OCI-LY1 (cell line): ENCODE results near the gene CCNA1.

Experiments
- EZH2 ChIP-seq: fragments of 200-600 bp; sonication (generic), shearing (Covaris generic); IDR thresholded peaks from 2 replicates; pipeline ENCODE4 v1.8.0; 2017; ENCODE audit warnings: borderline replicate concordance, mixed run types, mild to moderate bottlenecking, antibody characterized with exemption, low read length, moderate library complexity, mixed read lengths
- TF ChIP-seq, protein P1 (sequence below): fragments of 200-600 bp; sonication (generic), shearing (Covaris generic); IDR thresholded peaks from 2 replicates; pipeline ENCODE4 v1.5.1; 2017; ENCODE audit warnings: mild to moderate bottlenecking, antibody characterized with exemption, low read length, moderate library complexity, mixed read lengths

- TF ChIP-seq, protein P1, sequence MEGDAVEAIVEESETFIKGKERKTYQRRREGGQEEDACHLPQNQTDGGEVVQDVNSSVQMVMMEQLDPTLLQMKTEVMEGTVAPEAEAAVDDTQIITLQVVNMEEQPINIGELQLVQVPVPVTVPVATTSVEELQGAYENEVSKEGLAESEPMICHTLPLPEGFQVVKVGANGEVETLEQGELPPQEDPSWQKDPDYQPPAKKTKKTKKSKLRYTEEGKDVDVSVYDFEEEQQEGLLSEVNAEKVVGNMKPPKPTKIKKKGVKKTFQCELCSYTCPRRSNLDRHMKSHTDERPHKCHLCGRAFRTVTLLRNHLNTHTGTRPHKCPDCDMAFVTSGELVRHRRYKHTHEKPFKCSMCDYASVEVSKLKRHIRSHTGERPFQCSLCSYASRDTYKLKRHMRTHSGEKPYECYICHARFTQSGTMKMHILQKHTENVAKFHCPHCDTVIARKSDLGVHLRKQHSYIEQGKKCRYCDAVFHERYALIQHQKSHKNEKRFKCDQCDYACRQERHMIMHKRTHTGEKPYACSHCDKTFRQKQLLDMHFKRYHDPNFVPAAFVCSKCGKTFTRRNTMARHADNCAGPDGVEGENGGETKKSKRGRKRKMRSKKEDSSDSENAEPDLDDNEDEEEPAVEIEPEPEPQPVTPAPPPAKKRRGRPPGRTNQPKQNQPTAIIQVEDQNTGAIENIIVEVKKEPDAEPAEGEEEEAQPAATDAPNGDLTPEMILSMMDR: peak; percentile 7; the same call in 1 of the 2 replicates
- no peak for TF ChIP-seq EZH2
Measured at GRCh38 chr13:36453516-36453915, 21.2 kb downstream of the CCNA1 start.
